GM23338 (cell line): Measurements from ENCODE around the gene XRN2. TPM values are rescaled to one million over a fixed set of nuclear protein-coding genes. Genes with fewer than 3 reads are reported as not detected.

Source experiments
- ATAC-seq: fragments of 200-7000 bp; cut with Tn5 transposase; 3 replicates; pipeline ENCODE4 v1.9.1; 2020
- DNase-seq: peaks from one replicate; pipeline ENCODE4 v3.0.0-alpha.2; 2015; ENCODE audit warnings: low spot score
- H2AFZ ChIP-seq: fragments of 200-600 bp; sonication (generic); 2 replicates; pipeline ENCODE4 v1.8.0; 2016; ENCODE audit warnings: antibody characterized with exemption, mild to moderate bottlenecking, moderate library complexity
- H3F3A ChIP-seq: fragments of 200-600 bp; sonication (generic); replicated peaks from 2 replicates; pipeline ENCODE4 v1.8.0; 2017; ENCODE audit warnings: antibody characterized with exemption, mixed run types, low read depth
- H3K27ac ChIP-seq: fragments of 200-600 bp; sonication (generic); 2 replicates; pipeline ENCODE4 v1.6.1; 2016; ENCODE audit warnings: low read depth
- H3K27me3 ChIP-seq: fragments of 200-600 bp; sonication (generic); 2 replicates; pipeline ENCODE4 v1.8.0; 2016; ENCODE audit warnings: mild to moderate bottlenecking, mixed run types, moderate library complexity; ENCODE audit not compliant: insufficient read depth
- H3K36me3 ChIP-seq: fragments of 200-600 bp; sonication (generic); 2 replicates; pipeline ENCODE4 v1.8.0; 2016; ENCODE audit warnings: mild to moderate bottlenecking; ENCODE audit not compliant: insufficient read depth
- H3K4me1 ChIP-seq: fragments of 200-600 bp; sonication (generic); 2 replicates; pipeline ENCODE4 v1.8.0; 2016; ENCODE audit warnings: mild to moderate bottlenecking, moderate library complexity; ENCODE audit not compliant: insufficient read depth
- H3K4me2 ChIP-seq: fragments of 200-600 bp; sonication (generic); 2 replicates; pipeline ENCODE4 v1.7.1; 2017; ENCODE audit warnings: mixed run types
- H3K4me3 ChIP-seq: fragments of 200-600 bp; sonication (generic); 2 replicates; pipeline ENCODE4 v1.6.1; 2016; ENCODE audit warnings: mixed run types
- H3K79me2 ChIP-seq: fragments of 200-600 bp; sonication (generic); replicated peaks from 2 replicates; pipeline ENCODE4 v1.8.0; 2017; ENCODE audit warnings: mild to moderate bottlenecking; ENCODE audit not compliant: insufficient read depth
- H3K9me2 ChIP-seq: fragments of 200-600 bp; sonication (generic); 2 replicates; pipeline ENCODE4 v1.8.0; 2017; ENCODE audit not compliant: insufficient read depth
- H4K20me1 ChIP-seq: fragments of 200-600 bp; sonication (generic); replicated peaks from 2 replicates; pipeline ENCODE4 v1.8.0; 2017; ENCODE audit warnings: mild to moderate bottlenecking; ENCODE audit not compliant: insufficient read depth
- H3K27ac Mint-ChIP-seq: 2 replicates; pipeline ENCODE4 v1.8.0; 2020; ENCODE audit warnings: inconsistent platforms, mild to moderate bottlenecking, moderate library complexity, mixed read lengths
- H3K27me3 Mint-ChIP-seq: 3 replicates; pipeline ENCODE4 v1.8.0; 2022; ENCODE audit warnings: low read depth, mild to moderate bottlenecking, moderate library complexity, mixed read lengths, inconsistent platforms; ENCODE audit not compliant: insufficient read depth, poor library complexity
- H3K36me3 Mint-ChIP-seq: 3 replicates; pipeline ENCODE4 v1.8.0; 2021; ENCODE audit warnings: low read depth, mild to moderate bottlenecking, inconsistent platforms, moderate library complexity, mixed read lengths
- H3K4me1 Mint-ChIP-seq: 3 replicates; pipeline ENCODE4 v1.8.0; 2020; ENCODE audit warnings: mild to moderate bottlenecking, inconsistent platforms, mixed read lengths
- H3K4me3 Mint-ChIP-seq: 3 replicates; pipeline ENCODE4 v1.8.0; 2021; ENCODE audit warnings: moderate library complexity, mild to moderate bottlenecking, inconsistent platforms, mixed read lengths
- H3K9me3 Mint-ChIP-seq: 3 replicates; pipeline ENCODE4 v1.8.0; 2020; ENCODE audit warnings: moderate library complexity, mild to moderate bottlenecking, inconsistent platforms, mixed read lengths
- CREB1 ChIP-seq: fragments of 250-450 bp; sonication (Bioruptor Pico); IDR thresholded peaks from 2 replicates; pipeline ENCODE4 v1.5.0; 2020; ENCODE audit warnings: low read depth, mild to moderate bottlenecking, moderate library complexity
- CTCF ChIP-seq, 2 experiments: fragments of 200-600 bp in 1 of 2; sonication (generic) in 1 of 2; conservative IDR thresholded peaks; 2 replicates each; pipeline versions ENCODE4 v1.5.1 to v1.6.1; 2016 to 2017; ENCODE audit warnings: antibody characterized with exemption in 2 of 2, low read depth in 2 of 2, mild to moderate bottlenecking in 2 of 2, moderate library complexity in 1 of 2
- ETS1 ChIP-seq: IDR thresholded peaks from 2 replicates; pipeline ENCODE4 v1.6.1; 2016; ENCODE audit warnings: antibody characterized with exemption
- EZH2 ChIP-seq: fragments of 200-600 bp; sonication (generic); IDR thresholded peaks from one replicate; pipeline ENCODE4 v1.8.0; 2017; ENCODE audit warnings: antibody characterized with exemption, mild to moderate bottlenecking, low read depth; ENCODE audit not compliant: unreplicated experiment
- EZH2phosphoT487 ChIP-seq: fragments of 200-600 bp; sonication (generic); IDR thresholded peaks from one replicate; pipeline ENCODE4 v1.8.1; 2018; ENCODE audit warnings: antibody characterized with exemption; ENCODE audit not compliant: unreplicated experiment
- JUNB ChIP-seq: IDR thresholded peaks from one replicate; pipeline ENCODE4 v1.6.1; 2016; ENCODE audit warnings: antibody characterized with exemption; ENCODE audit not compliant: unreplicated experiment
- POLR2AphosphoS5 ChIP-seq: IDR thresholded peaks from 2 replicates; pipeline ENCODE4 v1.6.1; 2016; ENCODE audit warnings: antibody characterized with exemption, low read depth
- STAT1 ChIP-seq: IDR thresholded peaks from one replicate; pipeline ENCODE4 v1.6.1; 2016; ENCODE audit warnings: antibody characterized with exemption; ENCODE audit not compliant: unreplicated experiment
- ZNF114 ChIP-seq: fragments of 250-450 bp; sonication (Bioruptor Pico); IDR thresholded peaks from 2 replicates; pipeline ENCODE4 v1.5.0; 2020; ENCODE audit warnings: mild to moderate bottlenecking, moderate library complexity
- ZNF462 ChIP-seq: fragments of 250-450 bp; sonication (Bioruptor Pico); IDR thresholded peaks from 2 replicates; pipeline ENCODE4 v1.5.0; 2020; ENCODE audit warnings: mild to moderate bottlenecking, moderate library complexity
- polyA plus RNA-seq: library from polyadenylated mRNA; unstranded; fragments of >200 nt; fragmentation: Nextera tagmentation; extraction: Ambion mirVana; gene quantifications from 2 replicates; pipeline ENCODE4 v1.2.1, GENCODE V29; 2016
- total RNA-seq: library from RNA; depleted of rRNA; stranded (reverse); fragments of >200 nt; shearing (Covaris generic); gene quantifications from 2 replicates; pipeline ENCODE4 v1.2.3, GENCODE V29; 2014

XRN2 gene
- total and polyA plus RNA-seq, 2 experiments from 2014 or later, result 113 to 150 TPM

- H3K27ac ChIP-seq, result peak overlapping the region; percentile 2; the same call in 1 of the 2 replicates
- Mint-ChIP-seq H3K9me3 (no peaks in the 10 kb centered on the region; the same call in 2 of the 3 replicates), H3K27me3 (peaks cover 8% of the 10 kb centered on the region), H3K4me1 (peaks cover 50% of the 10 kb centered on the region), H3K27ac (no peak overlapping the region), H3K4me3 (peak overlapping the region; percentile 25; the same call in 1 of the 3 replicates), H3K36me3 (peaks cover 26% of the 10 kb centered on the region)
- no peaks in the 10 kb centered on the region for H3K27me3 ChIP-seq
- TF ChIP-seq EZH2phosphoT487, result no peak
- TF ChIP-seq ETS1, result no peak
- TF ChIP-seq POLR2AphosphoS5, result no peak
- no peak for TF ChIP-seq ZNF114 (CRISPR knock-in tag)
- H3F3A ChIP-seq, result no peaks in the 10 kb centered on the region
- H3K9me2 ChIP-seq, result no peaks in the 10 kb centered on the region
- no peaks in the 10 kb centered on the region for H3K36me3 ChIP-seq
- peak overlapping the region; percentile 24 for H3K4me3 ChIP-seq
- H3K4me2 ChIP-seq, result peak overlapping the region; percentile 54
- H3K79me2 ChIP-seq, result peaks cover 98% of the 10 kb centered on the region
- DNase-seq, result no peak
- H3K4me1 ChIP-seq, result peaks cover 44% of the 10 kb centered on the region
- no peak overlapping the region for H2AFZ ChIP-seq
- ATAC-seq, result no peak
- H4K20me1 ChIP-seq, result peaks cover 53% of the 10 kb centered on the region
These were observed 5.2 kb downstream of the XRN2 start for GRCh38 chr20:21308340-21308739.

GRCh38 chr20:21309678-21310467, 6.7 kb downstream of the XRN2 start:
- Mint-ChIP-seq H3K27ac (no peak overlapping the region; the same call in 1 of the 2 replicates), H3K4me1 (peaks cover 49% of the 10 kb centered on the region), H3K27me3 (peaks cover 4% of the 10 kb centered on the region), H3K9me3 (no peaks in the 10 kb centered on the region; the same call in 2 of the 3 replicates), H3K4me3 (peak overlapping the region; percentile 15; the same call in 1 of the 3 replicates), H3K36me3 (peaks cover 19% of the 10 kb centered on the region)
- Histone ChIP-seq H3K79me2 (peaks cover 100% of the 10 kb centered on the region), H3K4me2 (peak overlapping the region; percentile 54), H3K27ac (no peak overlapping the region), H3K36me3 (no peaks in the 10 kb centered on the region), H2AFZ (no peak overlapping the region), H3K4me3 (no peak overlapping the region), H4K20me1 (peaks cover 60% of the 10 kb centered on the region), H3K4me1 (peaks cover 42% of the 10 kb centered on the region), H3K27me3 (no peaks in the 10 kb centered on the region), H3K9me2 (no peaks in the 10 kb centered on the region), H3F3A (no peaks in the 10 kb centered on the region)
- DNase-seq (no peak), ATAC-seq (no peak)
- TF ChIP-seq JUNB (no peak), ZNF114 (CRISPR knock-in tag) (no peak), CTCF (conservative IDR thresholded peaks at IDR 0.05; ENCODE audit: low read depth in 2 of 2) (no peak), EZH2phosphoT487 (no peak), ZNF462 (no peak), ETS1 (no peak), STAT1 (no peak), CREB1 (CRISPR knock-in tag) (no peak), EZH2 (no peak)
